ENCODE results near the gene PRMT5.

DNA sequence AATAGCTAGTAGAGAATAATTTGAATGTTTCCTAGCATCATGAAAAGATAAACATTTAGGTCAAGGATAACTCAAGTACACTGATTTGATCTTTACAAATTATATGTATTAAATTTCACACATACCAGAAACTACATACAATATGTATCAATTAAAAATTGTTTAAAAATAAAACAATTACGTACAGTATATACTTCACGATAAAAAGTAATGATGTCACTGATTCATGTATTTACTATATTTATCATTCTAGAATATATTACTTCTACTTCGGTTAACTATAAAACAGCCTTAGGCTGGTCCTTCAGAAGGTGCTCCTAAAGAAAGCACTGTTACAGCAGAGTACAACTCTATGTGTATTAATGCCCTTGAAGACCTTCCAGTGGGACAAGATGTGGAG lies 21.7 kb downstream of the PRMT5 start:
- TF ChIP-seq LEF1 (IDR thresholded peaks at IDR 0.05; ENCODE audit: borderline replicate concordance), result no peak
- TF ChIP-seq ELF4 (IDR thresholded peaks at IDR 0.05), result no peak
- no peak for TF ChIP-seq ARNT (IDR thresholded peaks at IDR 0.05)
- no peak for TF ChIP-seq SP1 (IDR thresholded peaks at IDR 0.05)
- no peak for TF ChIP-seq CTBP1 (IDR thresholded peaks at IDR 0.05; ENCODE audit: borderline replicate concordance)
- TF ChIP-seq FOXM1 (IDR thresholded peaks at IDR 0.05; ENCODE audit: borderline replicate concordance), result no peak
- no peak for TF ChIP-seq BHLHE40 (IDR thresholded peaks at IDR 0.05; ENCODE audit: borderline replicate concordance)
- TF ChIP-seq L3MBTL2 (conservative IDR thresholded peaks at IDR 0.05), result no peak
- no peak for TF ChIP-seq HDGF (IDR thresholded peaks at IDR 0.05; ENCODE audit: borderline replicate concordance)
- no peak for TF ChIP-seq ZNF384 (IDR thresholded peaks at IDR 0.05)

All from HEK293T (cell line).